Fibroblast of the aortic adventitia (primary cell): ENCODE measurements around the gene KRT79. TPM values are rescaled to one million over a fixed set of nuclear protein-coding genes. Genes with fewer than 3 reads are reported as not detected.

Experiments
- DNase-seq: peaks from one replicate; pipeline ENCODE4 v3.0.0-alpha.2; 2010; ENCODE audit warnings: low read depth
- H3K4me3 ChIP-seq: 2 replicates; pipeline ENCODE4 v1.5.1; 2011; ENCODE audit warnings: low read depth, mild to moderate bottlenecking, control low read depth, low read length, moderate library complexity
- CTCF ChIP-seq: IDR thresholded peaks from 2 replicates; pipeline ENCODE4 v1.5.1; 2011; ENCODE audit warnings: mild to moderate bottlenecking, low read length, control low read depth, inconsistent platforms; ENCODE audit not compliant: insufficient read depth
- total RNA-seq: library from RNA; depleted of rRNA; stranded (reverse); fragments of >200 nt; gene quantifications from 2 replicates; pipeline ENCODE4 v1.2.3, GENCODE V29; 2012; ENCODE audit warnings: low replicate concordance

Gene KRT79
- total RNA-seq, 1 donor: not detected

GRCh38 chr12:52794479-52795331 lies 39.4 kb downstream of the KRT79 start:
- no peak for TF ChIP-seq CTCF
- no peak overlapping the region for H3K4me3 ChIP-seq
- no peak for DNase-seq

GRCh38 chr12:52792185-52793029 lies 41.7 kb downstream of the KRT79 start:
- no peak for DNase-seq
- TF ChIP-seq CTCF: no peak
- H3K4me3 ChIP-seq: no peak overlapping the region

GRCh38 chr12:52791271-52792184 lies 42.6 kb downstream of the KRT79 start:
- DNase-seq: no peak
- TF ChIP-seq CTCF: no peak
- H3K4me3 ChIP-seq: no peak overlapping the region

- TF ChIP-seq CTCF: no peak
- no peak for DNase-seq
- H3K4me3 ChIP-seq: no peak overlapping the region
These were observed 43.5 kb downstream of the KRT79 start for GRCh38 chr12:52790427-52791270.

- no peak for TF ChIP-seq CTCF
- no peak for DNase-seq
- H3K4me3 ChIP-seq: no peak overlapping the region
These were observed 44.3 kb downstream of the KRT79 start for GRCh38 chr12:52789637-52790426.
